SK-N-SH (cell line): Measurements from ENCODE around the gene MANSC4. TPM values are rescaled to one million over a fixed set of nuclear protein-coding genes. Genes with fewer than 3 reads are reported as not detected.

ENCODE experiments used
- CTCF ChIA-PET: fragments of 300-600, 350-600 bp; formaldehyde crosslinking; extraction: SDS; loops from one replicate; lab custom pipeline; 2021; lab: Yijun Ruan, JAX
- POLR2A ChIA-PET: fragments of 350-600 bp; sonication (Branson Sonifier 250); formaldehyde crosslinking; extraction: SDS; loops from one replicate; lab custom pipeline; 2020; ENCODE audit warnings: antibody characterized with exemption, inconsistent platforms; lab: Yijun Ruan, JAX
- DNase-seq: peaks from one replicate; pipeline ENCODE4 v3.0.0; 2012
- H2AFZ ChIP-seq: fragments of 200-600 bp; sonication (generic); 2 replicates; pipeline ENCODE4 v1.8.1; 2016; ENCODE audit warnings: antibody characterized with exemption, mild to moderate bottlenecking, low read depth
- H3F3A ChIP-seq: fragments of 200-600 bp; sonication (generic); replicated peaks from 2 replicates; pipeline ENCODE3; 2016; ENCODE audit warnings: antibody characterized with exemption, mild to moderate bottlenecking; ENCODE audit not compliant: insufficient read depth
- H3K27ac ChIP-seq, 2 experiments: fragments of 200-500 bp in 1 of 2; fragments of 200-600 bp in 1 of 2; sonication (Bioruptor generic) in 1 of 2; sonication (generic), shearing (Covaris generic) in 1 of 2; 2 replicates each; pipeline versions ENCODE4 v1.5.1 to v1.6.1; 2014 to 2016; ENCODE audit warnings: low read depth in 2 of 2, inconsistent platforms in 1 of 2, low read length in 1 of 2, mild to moderate bottlenecking in 1 of 2, mixed read lengths in 1 of 2
- H3K27me3 ChIP-seq: fragments of 200-600 bp; sonication (generic), shearing (Covaris generic); 2 replicates; pipeline ENCODE4 v1.6.1; 2016; ENCODE audit warnings: mixed run types; ENCODE audit not compliant: insufficient read depth
- H3K36me3 ChIP-seq, 2 experiments: fragments of 200-500 bp in 1 of 2; fragments of 200-600 bp in 1 of 2; sonication (Bioruptor generic) in 1 of 2; sonication (generic) in 1 of 2; replicated peaks in 1 of 2; 2 replicates each; pipeline versions ENCODE3 to v1.5.1; 2014 to 2016; ENCODE audit warnings: low read length in 1 of 2, mild to moderate bottlenecking in 1 of 2; ENCODE audit not compliant: insufficient read depth in 2 of 2, control insufficient read depth in 1 of 2
- H3K4me1 ChIP-seq, 2 experiments: fragments of 200-500 bp in 1 of 2; fragments of 200-600 bp in 1 of 2; sonication (Bioruptor generic) in 1 of 2; sonication (generic), shearing (Covaris generic) in 1 of 2; 2 replicates each; pipeline versions ENCODE4 v1.5.1 to v1.6.1; 2014 to 2016; ENCODE audit warnings: low read depth in 1 of 2, low read length in 1 of 2, mixed run types in 1 of 2; ENCODE audit not compliant: insufficient read depth in 2 of 2, control insufficient read depth in 1 of 2
- H3K4me2 ChIP-seq: fragments of 200-600 bp; sonication (generic), shearing (Covaris generic); 2 replicates; pipeline ENCODE4 v1.6.1; 2017; ENCODE audit warnings: mixed run types
- H3K4me3 ChIP-seq, 2 experiments: fragments of 200-500 bp in 1 of 2; fragments of 200-600 bp in 1 of 2; sonication (Bioruptor generic) in 1 of 2; sonication (generic), shearing (Covaris generic) in 1 of 2; 2 replicates each; pipeline versions ENCODE4 v1.5.1 to v1.8.1; 2014 to 2016; ENCODE audit warnings: low read depth in 2 of 2, inconsistent platforms in 1 of 2, low read length in 1 of 2, mild to moderate bottlenecking in 1 of 2, mixed read lengths in 1 of 2, moderate library complexity in 1 of 2
- H3K79me2 ChIP-seq: fragments of 200-600 bp; sonication (generic); 2 replicates; pipeline ENCODE4 v1.8.1; 2017; ENCODE audit warnings: mild to moderate bottlenecking; ENCODE audit not compliant: insufficient read depth
- H3K9ac ChIP-seq: fragments of 200-600 bp; sonication (generic); 2 replicates; pipeline ENCODE4 v1.6.1; 2017; ENCODE audit warnings: mixed run types
- H3K9me2 ChIP-seq: fragments of 200-600 bp; sonication (generic); 2 replicates; pipeline ENCODE4 v1.6.1; 2017; ENCODE audit warnings: mixed run types
- H3K9me3 ChIP-seq: fragments of 200-600 bp; sonication (generic); 2 replicates; pipeline ENCODE4 v1.6.1; 2017; ENCODE audit warnings: mixed run types, mild to moderate bottlenecking, moderate library complexity
- H4K20me1 ChIP-seq: fragments of 200-600 bp; sonication (generic); 2 replicates; pipeline ENCODE4 v1.6.1; 2017; ENCODE audit warnings: mild to moderate bottlenecking, mixed run types; ENCODE audit not compliant: insufficient read depth
- EP300 ChIP-seq, 2 experiments: IDR thresholded peaks; 2 replicates each; pipeline versions ENCODE4 v1.4.0 to v1.6.1; 2012; ENCODE audit warnings: borderline replicate concordance in 1 of 2, low read depth in 1 of 2, low read length in 1 of 2
- EZH2phosphoT487 ChIP-seq: fragments of 200-600 bp; sonication (generic); IDR thresholded peaks from 2 replicates; pipeline ENCODE4 v1.6.1; 2017; ENCODE audit warnings: low read depth, mixed run types, mild to moderate bottlenecking, antibody characterized with exemption, moderate library complexity, borderline replicate concordance
- FOSL2 ChIP-seq: IDR thresholded peaks from 2 replicates; pipeline ENCODE4 v1.4.0; 2012; ENCODE audit warnings: low read depth, mild to moderate bottlenecking, moderate library complexity, borderline replicate concordance
- MEF2A ChIP-seq: IDR thresholded peaks from 2 replicates; pipeline ENCODE4 v1.4.0; 2012; ENCODE audit warnings: low read depth, borderline replicate concordance
- RCOR1 ChIP-seq: fragments of 150-350 bp; IDR thresholded peaks from 2 replicates; pipeline ENCODE4 v1.6.1; 2017; ENCODE audit warnings: antibody characterized with exemption, low read length
- TEAD4 ChIP-seq: IDR thresholded peaks from 2 replicates; pipeline ENCODE4 v1.4.0; 2012; ENCODE audit warnings: mild to moderate bottlenecking, borderline replicate concordance; ENCODE audit not compliant: insufficient read depth
- YY1 ChIP-seq: IDR thresholded peaks from 2 replicates; pipeline ENCODE4 v1.4.0; 2012; ENCODE audit warnings: low read depth, mild to moderate bottlenecking
- WGBS: methylation state at CpG from one replicate; pipeline ENCODE4 v1.1.6; 2017; ENCODE audit warnings: low lambda C conversion rate; 5-methylcytosine and 5-hydroxymethylcytosine counted together
- polyA plus RNA-seq, 3 experiments: library from polyadenylated mRNA; depleted of rRNA; stranded (reverse); fragments of >200 nt; gene quantifications; 2 replicates each; pipeline ENCODE4 v1.2.3, GENCODE V29; 2012
- TF ChIP-seq, protein P1 (sequence below): IDR thresholded peaks from 2 replicates; pipeline ENCODE4 v1.6.1; 2012; ENCODE audit warnings: mild to moderate bottlenecking, low read depth, low read length, moderate library complexity

The MANSC4 gene
- polyA plus RNA-seq, 1 of the 3 experiments (the other 2 are of a cell fraction), result not detected

DNA sequence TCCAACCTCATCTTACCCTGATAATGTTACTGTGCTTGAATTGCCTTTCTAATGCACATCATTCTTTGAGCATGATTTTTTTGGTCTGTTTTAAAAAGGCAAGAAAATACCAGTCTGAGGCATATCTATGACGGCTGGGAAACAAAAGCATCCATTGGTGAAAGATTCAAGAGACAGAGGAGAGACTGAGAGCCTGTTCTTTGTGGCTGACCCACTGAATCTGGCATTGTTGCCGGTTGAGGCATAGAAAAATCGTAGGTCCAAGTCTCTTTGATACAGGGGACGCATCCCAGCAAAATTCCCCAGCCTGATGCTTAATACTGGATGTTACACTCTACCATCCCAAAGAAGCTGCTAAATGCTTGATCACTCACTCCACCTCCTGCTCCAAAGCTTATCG lies 2.9 kb downstream of the MANSC4 start:
- no peak overlapping the region for H2AFZ ChIP-seq
- POLR2A ChIA-PET, result no interaction called here
- CTCF ChIA-PET, result interaction anchor here (0.8 to 1.5 kb wide), 2 partner anchors 44 to 163 kb away, joined by 3 to 4 read pairs; no protein-coding TSS in a partner anchor

GRCh38 chr12:27772328-27773049 lies 7.5 kb downstream of the MANSC4 start:
- H3K36me3 ChIP-seq, result no peaks in the 10 kb centered on the region
- peaks cover 22% of the 10 kb centered on the region for H3F3A ChIP-seq
- peak overlapping the region in 1 of 2 experiments; percentile 41; a peak in 2 of 4 replicates for H3K27ac ChIP-seq
- CTCF ChIA-PET, result no interaction called here
- DNase-seq, result no peak
- H3K79me2 ChIP-seq, result no peaks in the 10 kb centered on the region
- peak overlapping the region in 1 of 2 experiments; percentile 28; a peak in 2 of 4 replicates for H3K4me3 ChIP-seq
- no peaks in the 10 kb centered on the region for H3K9me3 ChIP-seq
- no peaks in the 10 kb centered on the region for H3K9me2 ChIP-seq
- peak overlapping the region; percentile 15; the same call in 1 of the 2 replicates for H3K9ac ChIP-seq
- TF ChIP-seq MEF2A, result peak; percentile 28; the same call in 1 of the 2 replicates
- TF ChIP-seq FOSL2, result 0 out of 2 replicates have a peak, but pooled peaks have one; percentile 29
- no peak for TF ChIP-seq EP300 (IDR thresholded peaks at IDR 0.05; ENCODE audit: borderline replicate concordance in 1 of 2, low read depth in 1 of 2, low read length in 1 of 2)
- WGBS, result 8% methylated on average over 5 of the region's 5 CpGs
- H3K27me3 ChIP-seq, result no peaks in the 10 kb centered on the region
- H3K4me1 ChIP-seq, result peaks cover 0 to 22% of the 10 kb centered on the region in 2 experiments; a peak in 2 of 4 replicates
- no peaks in the 10 kb centered on the region for H4K20me1 ChIP-seq
- peak overlapping the region; percentile 45 for H3K4me2 ChIP-seq
- H2AFZ ChIP-seq, result peak overlapping the region; percentile 81; the same call in 1 of the 2 replicates
- POLR2A ChIA-PET, result no interaction called here

More for the DNA sequence above, 2.9 kb downstream of the MANSC4 start:
- Histone ChIP-seq H3K36me3 (peaks cover 3 to 4% of the 10 kb centered on the region in 2 experiments), H3K27me3 (no peaks in the 10 kb centered on the region), H3K27ac (no peak overlapping the region), H4K20me1 (no peaks in the 10 kb centered on the region), H3K4me3 (no peak overlapping the region), H3K4me2 (no peak overlapping the region), H3K9me2 (no peaks in the 10 kb centered on the region), H3K9ac (no peak overlapping the region), H3F3A (peaks cover 28% of the 10 kb centered on the region), H3K9me3 (no peaks in the 10 kb centered on the region), H3K4me1 (peaks cover 20 to 21% of the 10 kb centered on the region in 2 experiments), H3K79me2 (peaks cover 20% of the 10 kb centered on the region)
- no peak for TF ChIP-seq YY1
- TF ChIP-seq EZH2phosphoT487, result no peak
- no peak for TF ChIP-seq RCOR1
- TF ChIP-seq TEAD4, result no peak
- TF ChIP-seq, protein P1, sequence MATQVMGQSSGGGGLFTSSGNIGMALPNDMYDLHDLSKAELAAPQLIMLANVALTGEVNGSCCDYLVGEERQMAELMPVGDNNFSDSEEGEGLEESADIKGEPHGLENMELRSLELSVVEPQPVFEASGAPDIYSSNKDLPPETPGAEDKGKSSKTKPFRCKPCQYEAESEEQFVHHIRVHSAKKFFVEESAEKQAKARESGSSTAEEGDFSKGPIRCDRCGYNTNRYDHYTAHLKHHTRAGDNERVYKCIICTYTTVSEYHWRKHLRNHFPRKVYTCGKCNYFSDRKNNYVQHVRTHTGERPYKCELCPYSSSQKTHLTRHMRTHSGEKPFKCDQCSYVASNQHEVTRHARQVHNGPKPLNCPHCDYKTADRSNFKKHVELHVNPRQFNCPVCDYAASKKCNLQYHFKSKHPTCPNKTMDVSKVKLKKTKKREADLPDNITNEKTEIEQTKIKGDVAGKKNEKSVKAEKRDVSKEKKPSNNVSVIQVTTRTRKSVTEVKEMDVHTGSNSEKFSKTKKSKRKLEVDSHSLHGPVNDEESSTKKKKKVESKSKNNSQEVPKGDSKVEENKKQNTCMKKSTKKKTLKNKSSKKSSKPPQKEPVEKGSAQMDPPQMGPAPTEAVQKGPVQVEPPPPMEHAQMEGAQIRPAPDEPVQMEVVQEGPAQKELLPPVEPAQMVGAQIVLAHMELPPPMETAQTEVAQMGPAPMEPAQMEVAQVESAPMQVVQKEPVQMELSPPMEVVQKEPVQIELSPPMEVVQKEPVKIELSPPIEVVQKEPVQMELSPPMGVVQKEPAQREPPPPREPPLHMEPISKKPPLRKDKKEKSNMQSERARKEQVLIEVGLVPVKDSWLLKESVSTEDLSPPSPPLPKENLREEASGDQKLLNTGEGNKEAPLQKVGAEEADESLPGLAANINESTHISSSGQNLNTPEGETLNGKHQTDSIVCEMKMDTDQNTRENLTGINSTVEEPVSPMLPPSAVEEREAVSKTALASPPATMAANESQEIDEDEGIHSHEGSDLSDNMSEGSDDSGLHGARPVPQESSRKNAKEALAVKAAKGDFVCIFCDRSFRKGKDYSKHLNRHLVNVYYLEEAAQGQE, result no peak
- DNase-seq, result no peak
- WGBS, result 97% methylated on average over 5 of the region's 5 CpGs
